HEK293 (cell line): ENCODE measurements around the gene CCND3.

Source experiments
- CTCF ChIA-PET: fragments of 350-600 bp; formaldehyde crosslinking; extraction: SDS; loops from one replicate; lab custom pipeline; 2021; ENCODE audit warnings: antibody characterized with exemption; lab: Yijun Ruan, JAX
- POLR2A ChIA-PET: fragments of 300-600 bp; formaldehyde crosslinking; extraction: SDS; loops from one replicate; lab custom pipeline; 2020; ENCODE audit warnings: antibody characterized with exemption, inconsistent platforms; lab: Yijun Ruan, JAX
- H3K27ac ChIP-seq: fragments of 200-500 bp; sonication (Bioruptor generic); 2 replicates; pipeline ENCODE4 v1.5.1; 2014; ENCODE audit warnings: low read depth, low read length, control low read depth, inconsistent platforms; ENCODE audit errors: extremely low read depth
- H3K36me3 ChIP-seq, 2 experiments: fragments of 200-500 bp in 1 of 2; sonication (Bioruptor generic) in 1 of 2; 1 replicate in 1 of 2; 2 replicates in 1 of 2; pipeline ENCODE4 v1.5.1; 2014 to 2017; ENCODE audit warnings: inconsistent platforms in 2 of 2, low read length in 2 of 2; ENCODE audit not compliant: control insufficient read depth in 2 of 2, insufficient read depth in 1 of 2
- H3K4me1 ChIP-seq: fragments of 200-500 bp; sonication (Bioruptor generic); 2 replicates; pipeline ENCODE4 v1.5.1; 2014; ENCODE audit warnings: mild to moderate bottlenecking, low read length, inconsistent platforms; ENCODE audit not compliant: control insufficient read depth, insufficient read depth
- H3K4me3 ChIP-seq: 2 replicates; pipeline ENCODE4 v1.5.1; 2011; ENCODE audit warnings: low read depth, mild to moderate bottlenecking, control low read depth, low read length, moderate library complexity
- H3K9me3 ChIP-seq: fragments of 200-500 bp; sonication (Bioruptor generic); 2 replicates; pipeline ENCODE4 v1.5.1; 2014; ENCODE audit warnings: low read depth, low read length, inconsistent platforms; ENCODE audit not compliant: control insufficient read depth, insufficient read depth
- BCL11B ChIP-seq: fragments of 450-650 bp; formaldehyde crosslinking; IDR thresholded peaks from 2 replicates; pipeline ENCODE4 v1.5.1; 2016; ENCODE audit warnings: low read depth, missing biosample characterization, missing genetic modification characterization
- CTCF ChIP-seq: fragments of 450-650 bp; formaldehyde crosslinking; IDR thresholded peaks from 2 replicates; pipeline ENCODE4 v1.5.1; 2016; ENCODE audit warnings: missing biosample characterization, missing genetic modification characterization
- HIC1 ChIP-seq: fragments of 450-650 bp; formaldehyde crosslinking; IDR thresholded peaks from 2 replicates; pipeline ENCODE4 v1.5.1; 2016; ENCODE audit warnings: missing biosample characterization, missing genetic modification characterization
- IKZF3 ChIP-seq: fragments of 450-650 bp; IDR thresholded peaks from 2 replicates; pipeline ENCODE4 v1.5.0; 2018; ENCODE audit warnings: missing biosample characterization, mild to moderate bottlenecking, missing genetic modification characterization, moderate library complexity
- KLF9 ChIP-seq: fragments of 450-650 bp; formaldehyde crosslinking; IDR thresholded peaks from 2 replicates; pipeline ENCODE4 v1.5.1; 2016; ENCODE audit warnings: missing biosample characterization, missing genetic modification characterization, low read depth
- OSR2 ChIP-seq: fragments of 450-650 bp; formaldehyde crosslinking; IDR thresholded peaks from 2 replicates; pipeline ENCODE4 v1.5.1; 2016; ENCODE audit warnings: missing biosample characterization, missing genetic modification characterization
- ZBTB21 ChIP-seq: fragments of 450-650 bp; formaldehyde crosslinking; IDR thresholded peaks from 2 replicates; pipeline ENCODE4 v1.5.1; 2017; ENCODE audit warnings: missing biosample characterization, missing genetic modification characterization
- ZBTB48 ChIP-seq: fragments of 450-650 bp; formaldehyde crosslinking; IDR thresholded peaks from 2 replicates; pipeline ENCODE4 v1.5.1; 2016; ENCODE audit warnings: missing biosample characterization, missing genetic modification characterization
- ZFHX2 ChIP-seq: fragments of 450-650 bp; formaldehyde crosslinking; conservative IDR thresholded peaks from 2 replicates; pipeline ENCODE4 v1.5.1; 2016; ENCODE audit warnings: missing biosample characterization, missing genetic modification characterization
- ZNF600 ChIP-seq: fragments of 450-650 bp; formaldehyde crosslinking; IDR thresholded peaks from 2 replicates; pipeline ENCODE4 v1.5.1; 2016; ENCODE audit warnings: missing biosample characterization, missing genetic modification characterization
- ZNF768 ChIP-seq: fragments of 450-650 bp; formaldehyde crosslinking; IDR thresholded peaks from 2 replicates; pipeline ENCODE4 v1.5.1; 2018; ENCODE audit warnings: missing biosample characterization, mild to moderate bottlenecking, missing genetic modification characterization

The CCND3 gene

GRCh38 chr6:41938590-41939175 lies 2.9 kb downstream of the CCND3 start:
- ChIA-PET POLR2A (interaction anchor here (0.6 to 3.3 kb wide), 5 partner anchors 11 to 1626 kb away, joined by 3 to 19 read pairs (median 4); partner anchors contain the start of genes BYSL and MED20), CTCF (interaction anchor here (0.6 to 13.4 kb wide), 16 partner anchors 9 to 373 kb away, joined by 3 to 160 read pairs (median 4); partner anchors contain the start of genes BYSL, MED20 and TOMM6)
- no peaks in the 10 kb centered on the region for H3K9me3 ChIP-seq
- H3K4me1 ChIP-seq: peaks cover 20% of the 10 kb centered on the region
- H3K27ac ChIP-seq: no peak overlapping the region
- peak; percentile 65 for TF ChIP-seq CTCF
- peak; percentile 45; the same call in 1 of the 2 replicates for TF ChIP-seq IKZF3 (tag by site-specific recombination)
- TF ChIP-seq ZFHX2 (tag by site-specific recombination): 0 out of 2 replicates have a peak, but pooled peaks have one; percentile 12
- no peak for TF ChIP-seq ZBTB21 (tag by site-specific recombination)
- no peak overlapping the region for H3K4me3 ChIP-seq
- peaks cover 6 to 48% of the 10 kb centered on the region in 2 experiments for H3K36me3 ChIP-seq

- TF ChIP-seq KLF9 (tag by site-specific recombination) (no peak), BCL11B (tag by site-specific recombination) (no peak), ZBTB48 (tag by site-specific recombination) (0 out of 2 replicates have a peak, but pooled peaks have one; percentile 32), HIC1 (tag by site-specific recombination) (no peak), OSR2 (peak; percentile 91)
- Histone ChIP-seq H3K4me1 (peaks cover 20% of the 10 kb centered on the region), H3K27ac (no peak overlapping the region), H3K36me3 (peaks cover 8 to 54% of the 10 kb centered on the region in 2 experiments), H3K4me3 (no peak overlapping the region), H3K9me3 (no peaks in the 10 kb centered on the region)
- POLR2A ChIA-PET: interaction anchor here (0.6 to 3.3 kb wide), 4 partner anchors 10 to 820 kb away, joined by 3 to 19 read pairs (median 6); partner anchors contain the start of genes BYSL and MED20
- CTCF ChIA-PET: interaction anchor here (1.0 to 13.4 kb wide), 13 partner anchors 12 to 276 kb away, joined by 3 to 160 read pairs (median 8); partner anchors contain the start of genes BYSL, MED20 and TOMM6
Measured at GRCh38 chr6:41937861-41938574, 3.6 kb downstream of the CCND3 start.

GRCh38 chr6:41937472-41937860 lies 4.1 kb downstream of the CCND3 start:
- CTCF ChIA-PET: interaction anchor here (1.0 to 13.4 kb wide), 10 partner anchors 12 to 155 kb away, joined by 3 to 160 read pairs (median 8); partner anchors contain the start of genes BYSL, MED20 and TOMM6
- peaks cover 8 to 60% of the 10 kb centered on the region in 2 experiments for H3K36me3 ChIP-seq
- no peak for TF ChIP-seq ZNF768 (tag by site-specific recombination)
- TF ChIP-seq ZNF600: 0 out of 2 replicates have a peak, but pooled peaks have one; percentile 20
- TF ChIP-seq KLF9 (tag by site-specific recombination): no peak
- no peaks in the 10 kb centered on the region for H3K9me3 ChIP-seq
- no peak overlapping the region for H3K27ac ChIP-seq
- POLR2A ChIA-PET: interaction anchor here (0.6 to 3.3 kb wide), 4 partner anchors 16 to 821 kb away, joined by 3 to 20 read pairs (median 11); partner anchors contain the start of genes BYSL and MED20
- H3K4me1 ChIP-seq: peaks cover 20% of the 10 kb centered on the region
- no peak overlapping the region for H3K4me3 ChIP-seq
